Activated CD4-positive, CD25-positive, alpha-beta regulatory T cell (primary cell): ENCODE measurements around the gene WDR73.

Experiments
- DNase-seq, 4 experiments: peaks; one replicate each; lab custom pipeline; 2025; lab: John Stamatoyannopoulos, UW

Gene WDR73

GRCh38 chr15:84611631-84612030 is 42.5 kb downstream of the WDR73 start:
- no peak for DNase-seq

GRCh38 chr15:84609818-84610525 is 44.1 kb downstream of the WDR73 start:
- no peak for DNase-seq

GRCh38 chr15:84608707-84609284 is 45.3 kb downstream of the WDR73 start:
- DNase-seq: no peak

GRCh38 chr15:84606653-84607120 is 47.4 kb downstream of the WDR73 start:
- no peak for DNase-seq

GRCh38 chr15:84605554-84605882 is 48.6 kb downstream of the WDR73 start:
- DNase-seq: no peak

- DNase-seq: peak in 1 of 4 experiments; percentile 17
Measured at GRCh38 chr15:84604826-84605553, 49.1 kb downstream of the WDR73 start.

GRCh38 chr15:84603630-84604379 is 50.3 kb downstream of the WDR73 start:
- no peak for DNase-seq

- DNase-seq: no peak
Measured at GRCh38 chr15:84601555-84601838, 52.6 kb downstream of the WDR73 start.

GRCh38 chr15:84600687-84601554 is 53.2 kb downstream of the WDR73 start, which contains the start of gene ZSCAN2:
ZSCAN2 (plus strand) TSS chr15:84601009; CDS start chr15:84603928, 2,919 bp downstream.
- peak; percentile 87 to 91 (median 90) for DNase-seq

- DNase-seq: peak in 1 of 4 experiments; percentile 8
Measured at GRCh38 chr15:84600331-84600686, 53.8 kb downstream of the WDR73 start.

- DNase-seq: no peak
Measured at GRCh38 chr15:84599906-84600305, 54.2 kb downstream of the WDR73 start.

GRCh38 chr15:84598993-84599392 is 55.1 kb downstream of the WDR73 start:
- DNase-seq: no peak

GRCh38 chr15:84598250-84598649 is 55.8 kb downstream of the WDR73 start:
- DNase-seq: peak in 1 of 4 experiments; percentile 3

GRCh38 chr15:84597296-84597695 is 56.8 kb downstream of the WDR73 start:
- no peak for DNase-seq

- DNase-seq: no peak
Measured at GRCh38 chr15:84595660-84596059, 58.4 kb downstream of the WDR73 start.

GRCh38 chr15:84594617-84595290 is 59.3 kb downstream of the WDR73 start:
- DNase-seq: no peak

GRCh38 chr15:84591815-84592214 is 62.3 kb downstream of the WDR73 start:
- DNase-seq: no peak

- DNase-seq: no peak
Measured at GRCh38 chr15:84590406-84590805, 63.7 kb downstream of the WDR73 start.
